Measurements from ENCODE around the gene BRCC3. TPM values are rescaled to one million over a fixed set of nuclear protein-coding genes. Genes with fewer than 3 reads are reported as not detected.
A peak's percentile ranks its signal among the peaks of the same experiment; 100 is the strongest.

Gene BRCC3
- total RNA-seq, 1 donor: 10.1 TPM

- TF ChIP-seq, protein P1, sequence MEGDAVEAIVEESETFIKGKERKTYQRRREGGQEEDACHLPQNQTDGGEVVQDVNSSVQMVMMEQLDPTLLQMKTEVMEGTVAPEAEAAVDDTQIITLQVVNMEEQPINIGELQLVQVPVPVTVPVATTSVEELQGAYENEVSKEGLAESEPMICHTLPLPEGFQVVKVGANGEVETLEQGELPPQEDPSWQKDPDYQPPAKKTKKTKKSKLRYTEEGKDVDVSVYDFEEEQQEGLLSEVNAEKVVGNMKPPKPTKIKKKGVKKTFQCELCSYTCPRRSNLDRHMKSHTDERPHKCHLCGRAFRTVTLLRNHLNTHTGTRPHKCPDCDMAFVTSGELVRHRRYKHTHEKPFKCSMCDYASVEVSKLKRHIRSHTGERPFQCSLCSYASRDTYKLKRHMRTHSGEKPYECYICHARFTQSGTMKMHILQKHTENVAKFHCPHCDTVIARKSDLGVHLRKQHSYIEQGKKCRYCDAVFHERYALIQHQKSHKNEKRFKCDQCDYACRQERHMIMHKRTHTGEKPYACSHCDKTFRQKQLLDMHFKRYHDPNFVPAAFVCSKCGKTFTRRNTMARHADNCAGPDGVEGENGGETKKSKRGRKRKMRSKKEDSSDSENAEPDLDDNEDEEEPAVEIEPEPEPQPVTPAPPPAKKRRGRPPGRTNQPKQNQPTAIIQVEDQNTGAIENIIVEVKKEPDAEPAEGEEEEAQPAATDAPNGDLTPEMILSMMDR (IDR thresholded peaks at IDR 0.05; ENCODE audit: extremely low read depth, low read depth, low read length): no peak
- Histone ChIP-seq H4K20me1 (ENCODE audit: insufficient read depth, low read length) (no peaks in the 10 kb centered on the region), H3K36me3 (ENCODE audit: insufficient read depth, low read length) (no peaks in the 10 kb centered on the region), H3K9me3 (ENCODE audit: low read depth, low read length) (no peaks in the 10 kb centered on the region), H3K79me2 (ENCODE audit: insufficient read depth, low read length) (peaks cover 15% of the 10 kb centered on the region), H3K4me2 (ENCODE audit: insufficient read depth, low read length) (peak overlapping the region; percentile 43), H3K4me1 (ENCODE audit: insufficient read depth, low read length) (peaks cover 8% of the 10 kb centered on the region), H3K27me3 (ENCODE audit: insufficient read depth, low read length) (no peaks in the 10 kb centered on the region), H2AFZ (ENCODE audit: low read length) (no peak overlapping the region), H3K27ac (ENCODE audit: low read depth, low read length) (peak overlapping the region; percentile 58), H3K4me3 (ENCODE audit: insufficient read depth, low read length) (peak overlapping the region; percentile 76)
- no peak for DNase-seq (ENCODE audit: insufficient read length, low spot score, missing footprints)
Measured at GRCh38 chrX:155026420-155026726, 44.9 kb upstream of the BRCC3 start.

DNA sequence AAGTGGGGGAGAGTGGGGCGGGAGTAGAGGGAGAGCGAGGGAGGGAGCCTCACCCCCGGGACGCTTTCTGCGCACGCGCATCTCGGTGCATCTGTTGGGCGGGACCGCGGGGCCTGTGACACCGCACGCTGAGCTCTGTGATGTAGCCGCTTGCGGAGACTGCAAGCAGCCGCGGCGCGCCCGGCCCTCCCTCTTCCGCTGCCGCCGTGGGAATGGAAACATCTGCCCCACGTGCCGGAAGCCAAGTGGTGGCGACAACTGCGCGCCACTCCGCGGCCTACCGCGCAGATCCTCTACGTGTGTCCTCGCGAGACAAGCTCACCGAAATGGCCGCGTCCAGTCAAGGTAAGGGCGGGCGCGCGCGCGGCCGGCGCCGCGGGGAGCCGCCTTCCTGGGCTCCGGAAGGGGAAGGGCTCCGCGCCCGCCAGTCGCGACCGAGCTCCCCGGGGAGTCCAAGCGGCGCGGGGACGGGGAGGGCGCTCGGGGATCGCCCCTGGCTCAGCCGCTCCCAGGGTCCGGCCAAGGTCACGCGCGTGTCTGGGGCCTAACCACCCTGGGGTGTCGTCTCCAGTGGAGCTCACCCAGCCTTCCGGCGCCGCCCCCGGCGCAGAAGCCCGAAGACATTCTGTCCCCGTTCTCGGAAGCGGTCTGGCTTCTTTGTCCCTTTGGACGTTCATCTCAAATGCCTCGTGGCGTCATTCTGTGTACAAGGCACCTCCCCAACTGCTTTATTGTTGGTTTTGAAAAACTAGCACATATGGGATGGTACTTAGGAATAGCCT lies 44.4 kb upstream of the BRCC3 start, which contains the start of gene FUNDC2:
TSS of gene FUNDC2 (plus strand) at position 118 of the 782 bp plus-strand sequence. CDS start at position 213, 95 bp downstream.
- no peaks in the 10 kb centered on the region for H4K20me1 ChIP-seq (ENCODE audit: insufficient read depth, low read length)
- H3K9me3 ChIP-seq (ENCODE audit: low read depth, low read length): no peaks in the 10 kb centered on the region
- H3K27me3 ChIP-seq (ENCODE audit: insufficient read depth, low read length): no peaks in the 10 kb centered on the region
- H3K4me3 ChIP-seq (ENCODE audit: insufficient read depth, low read length): peak within 1 kb of the TSS; percentile 76
- H3K36me3 ChIP-seq (ENCODE audit: insufficient read depth, low read length): no peaks in the 10 kb centered on the region
- DNase-seq (ENCODE audit: insufficient read length, low spot score, missing footprints): peak; percentile 90
- H3K79me2 ChIP-seq (ENCODE audit: insufficient read depth, low read length): peaks cover 19% of the 10 kb centered on the region
- peaks cover 8% of the 10 kb centered on the region for H3K4me1 ChIP-seq (ENCODE audit: insufficient read depth, low read length)
- peak within 1 kb of the TSS; percentile 14 for H2AFZ ChIP-seq (ENCODE audit: low read length)
- H3K4me2 ChIP-seq (ENCODE audit: insufficient read depth, low read length): peak within 1 kb of the TSS; percentile 85
- TF ChIP-seq, protein P1 (IDR thresholded peaks at IDR 0.05; ENCODE audit: extremely low read depth, low read depth, low read length): no peak
- H3K27ac ChIP-seq (ENCODE audit: low read depth, low read length): peak within 1 kb of the TSS; percentile 94

GRCh38 chrX:155027509-155028066 lies 43.7 kb upstream of the BRCC3 start:
- Histone ChIP-seq H2AFZ (ENCODE audit: low read length) (peak overlapping the region; percentile 14), H3K4me3 (ENCODE audit: insufficient read depth, low read length) (peak overlapping the region; percentile 76), H3K27me3 (ENCODE audit: insufficient read depth, low read length) (no peaks in the 10 kb centered on the region), H3K27ac (ENCODE audit: low read depth, low read length) (peak overlapping the region; percentile 94), H3K79me2 (ENCODE audit: insufficient read depth, low read length) (peaks cover 19% of the 10 kb centered on the region), H3K36me3 (ENCODE audit: insufficient read depth, low read length) (no peaks in the 10 kb centered on the region), H3K9me3 (ENCODE audit: low read depth, low read length) (no peaks in the 10 kb centered on the region), H4K20me1 (ENCODE audit: insufficient read depth, low read length) (no peaks in the 10 kb centered on the region), H3K4me1 (ENCODE audit: insufficient read depth, low read length) (peaks cover 8% of the 10 kb centered on the region), H3K4me2 (ENCODE audit: insufficient read depth, low read length) (peak overlapping the region; percentile 85)
- no peak for DNase-seq (ENCODE audit: insufficient read length, low spot score, missing footprints)
- TF ChIP-seq, protein P1 (IDR thresholded peaks at IDR 0.05; ENCODE audit: extremely low read depth, low read depth, low read length): no peak

DNA sequence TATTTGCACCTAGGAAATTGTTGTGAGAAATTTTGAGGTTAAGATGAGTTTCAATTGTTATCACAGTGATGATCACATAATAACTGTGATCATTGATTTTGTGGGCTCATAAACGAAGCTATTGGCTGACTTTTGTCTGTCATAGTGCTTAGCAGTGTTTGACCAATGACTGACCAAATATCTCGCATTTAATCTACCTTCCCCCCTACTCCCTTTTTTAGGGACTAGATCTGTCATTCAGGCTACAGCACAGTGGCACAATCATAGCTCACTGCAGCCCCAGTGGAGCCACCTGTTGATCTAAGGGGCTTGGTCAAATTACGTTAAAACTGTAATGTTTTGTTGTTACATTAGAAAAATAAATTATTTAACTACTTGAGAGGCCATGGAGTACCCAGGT lies 43.2 kb upstream of the BRCC3 start:
- Histone ChIP-seq H3K4me3 (ENCODE audit: insufficient read depth, low read length) (peak overlapping the region; percentile 21), H3K4me2 (ENCODE audit: insufficient read depth, low read length) (peak overlapping the region; percentile 85), H2AFZ (ENCODE audit: low read length) (no peak overlapping the region), H3K4me1 (ENCODE audit: insufficient read depth, low read length) (peaks cover 8% of the 10 kb centered on the region), H3K36me3 (ENCODE audit: insufficient read depth, low read length) (no peaks in the 10 kb centered on the region), H4K20me1 (ENCODE audit: insufficient read depth, low read length) (no peaks in the 10 kb centered on the region), H3K27ac (ENCODE audit: low read depth, low read length) (peak overlapping the region; percentile 94), H3K27me3 (ENCODE audit: insufficient read depth, low read length) (no peaks in the 10 kb centered on the region), H3K79me2 (ENCODE audit: insufficient read depth, low read length) (peaks cover 19% of the 10 kb centered on the region), H3K9me3 (ENCODE audit: low read depth, low read length) (no peaks in the 10 kb centered on the region)
- TF ChIP-seq, protein P1 (IDR thresholded peaks at IDR 0.05; ENCODE audit: extremely low read depth, low read depth, low read length): no peak
- DNase-seq (ENCODE audit: insufficient read length, low spot score, missing footprints): no peak

All from osteoblast (primary cell).